ENCODE data around the gene RNU1-1.
"Not testable (repeated sequence)": the region's sequence is repeated elsewhere in the genome, so short reads cannot be mapped to it uniquely, and the experiment has no call there.

RNU1-1 gene

DNA sequence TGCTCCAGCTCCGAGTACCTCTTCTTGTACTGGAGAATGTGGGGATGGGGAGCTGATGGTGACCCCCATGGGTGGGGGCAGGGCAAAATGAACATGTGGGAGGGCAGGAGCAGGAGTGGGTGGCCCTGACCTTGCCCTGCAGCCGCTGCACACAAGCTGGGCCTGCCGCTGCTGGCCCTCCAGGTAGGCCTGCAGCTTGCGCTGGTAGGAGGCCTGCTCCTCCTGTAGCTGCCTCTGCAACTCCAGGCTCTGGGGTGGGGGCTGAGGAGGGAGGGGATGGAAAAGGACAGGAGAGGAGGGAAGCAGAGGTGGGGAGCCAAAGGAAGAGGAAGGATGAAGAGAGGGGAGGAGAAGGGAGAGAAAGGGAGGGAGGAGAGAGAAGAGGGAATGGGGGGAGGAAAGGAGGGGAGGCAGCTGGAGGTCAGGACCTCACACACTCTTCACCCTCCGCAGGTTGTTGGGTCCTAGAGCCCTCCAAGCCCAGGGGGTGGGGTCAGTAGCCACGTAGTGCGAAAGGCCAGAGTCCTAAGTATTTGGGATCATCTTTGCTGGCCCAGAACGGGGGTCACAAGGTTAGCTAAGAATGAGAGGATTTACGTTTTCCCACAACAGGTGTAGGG is 22.9 kb downstream of the RNU1-1 start:
- no peak for DNase-seq

DNA sequence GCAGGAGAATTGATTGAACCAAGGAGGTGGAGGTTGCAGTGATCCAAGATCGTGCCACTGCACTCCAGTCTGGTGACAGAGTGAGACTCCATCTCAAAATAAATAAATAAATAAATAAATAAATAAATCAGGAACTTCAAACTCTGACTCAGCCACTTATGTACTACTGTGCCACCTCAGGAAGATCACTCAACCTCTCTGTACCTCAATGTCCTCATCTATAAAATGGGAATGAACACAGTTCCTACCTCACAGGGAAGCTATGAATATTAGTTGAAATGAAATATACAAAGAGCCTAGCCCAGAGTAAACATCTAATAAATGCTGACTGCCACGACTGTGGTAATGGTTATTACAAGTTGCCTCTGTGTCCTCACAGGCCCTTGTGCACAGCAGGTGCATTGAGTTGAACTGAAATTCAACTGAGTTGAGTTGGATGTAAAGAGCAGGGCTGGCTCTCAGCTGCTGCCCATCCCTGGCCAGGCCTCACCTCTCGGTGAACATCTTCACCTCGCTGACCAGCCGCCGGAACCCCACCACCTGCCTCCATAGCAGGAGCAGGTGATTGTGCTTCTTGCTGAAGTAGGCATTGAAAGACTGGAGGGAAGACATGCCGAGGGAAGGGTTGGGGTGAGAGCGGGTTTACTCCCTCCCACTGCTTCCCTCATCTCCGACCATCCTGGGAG is 24.7 kb downstream of the RNU1-1 start:
- DNase-seq, result not testable (repeated sequence)

DNA sequence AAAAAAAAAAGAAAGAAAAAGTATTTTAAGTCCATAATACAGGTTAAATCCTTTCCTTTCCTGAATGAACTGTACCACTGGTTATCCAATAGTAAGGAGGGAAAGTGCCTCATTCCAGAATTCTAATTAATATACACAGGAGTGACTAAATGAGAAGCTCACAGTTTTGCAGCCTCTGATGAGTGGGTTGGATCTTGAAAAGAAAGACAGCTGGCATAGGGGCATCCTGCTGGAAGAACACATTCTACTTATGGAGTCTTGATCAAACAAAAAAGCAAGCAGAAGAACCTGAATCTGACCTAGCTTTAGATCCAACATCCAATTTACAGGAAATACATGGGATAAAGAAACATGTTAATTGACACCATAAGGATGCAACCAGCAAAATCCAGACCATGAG is 27.1 kb downstream of the RNU1-1 start:
- DNase-seq, result not testable (repeated sequence)

DNA sequence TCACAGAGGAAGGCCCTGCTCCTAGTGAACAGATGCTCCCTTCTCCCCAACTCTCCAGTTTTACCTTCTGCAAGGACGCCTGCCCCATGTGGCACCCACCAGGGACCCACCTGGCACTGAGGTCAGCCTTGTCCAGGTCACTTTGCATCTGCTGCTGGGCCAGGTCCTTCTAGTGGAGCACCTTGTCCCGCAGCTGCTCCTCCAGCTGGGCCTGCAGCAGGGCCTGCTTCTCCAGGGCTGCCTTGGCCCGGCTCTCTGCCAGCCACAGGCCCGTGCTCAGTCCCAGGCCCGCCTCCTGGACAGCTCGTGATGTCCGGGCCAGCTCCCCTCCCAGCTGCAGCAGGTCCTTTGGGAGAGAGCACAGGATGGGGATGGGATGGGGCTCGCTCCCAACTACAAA is 27.8 kb downstream of the RNU1-1 start:
- DNase-seq, result not testable (repeated sequence)

DNA sequence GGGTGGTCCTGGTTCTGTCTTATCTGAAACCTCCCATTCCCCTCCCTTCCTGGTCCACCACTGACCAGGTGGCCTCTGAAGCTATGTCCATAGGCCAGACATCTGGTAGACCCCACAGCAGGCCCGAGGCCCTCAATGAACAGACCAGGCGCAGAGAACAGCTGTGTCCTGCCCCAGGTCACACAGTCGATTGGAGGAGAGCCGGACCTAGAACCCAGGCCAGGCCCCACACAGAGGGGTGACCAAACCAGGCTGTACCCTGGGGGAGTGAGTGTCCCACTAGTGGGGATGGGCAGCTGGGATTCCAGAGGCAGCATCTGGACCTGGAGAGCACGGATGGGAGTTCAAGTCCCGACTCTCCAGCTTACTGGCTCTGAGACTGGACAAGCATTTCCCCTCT is 29.2 kb downstream of the RNU1-1 start:
- DNase-seq, result no peak

DNA sequence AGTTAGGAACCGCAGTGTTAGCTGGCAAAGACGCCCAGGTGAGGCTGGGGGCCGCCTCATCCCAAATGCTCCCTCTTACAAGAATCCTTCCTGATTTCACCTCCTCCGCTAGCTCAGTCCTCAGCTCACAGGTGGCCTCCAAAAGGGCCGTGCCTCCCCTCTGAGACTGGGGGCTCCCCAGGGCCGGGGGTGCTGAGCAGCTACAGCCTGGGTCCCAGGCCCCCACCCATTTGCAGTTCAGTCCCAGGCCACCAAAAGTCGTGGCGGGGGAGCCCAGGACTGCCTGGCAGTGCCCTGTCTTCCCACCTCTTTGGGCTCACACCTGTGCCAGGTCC is 29.6 kb downstream of the RNU1-1 start:
- DNase-seq, result no peak

DNA sequence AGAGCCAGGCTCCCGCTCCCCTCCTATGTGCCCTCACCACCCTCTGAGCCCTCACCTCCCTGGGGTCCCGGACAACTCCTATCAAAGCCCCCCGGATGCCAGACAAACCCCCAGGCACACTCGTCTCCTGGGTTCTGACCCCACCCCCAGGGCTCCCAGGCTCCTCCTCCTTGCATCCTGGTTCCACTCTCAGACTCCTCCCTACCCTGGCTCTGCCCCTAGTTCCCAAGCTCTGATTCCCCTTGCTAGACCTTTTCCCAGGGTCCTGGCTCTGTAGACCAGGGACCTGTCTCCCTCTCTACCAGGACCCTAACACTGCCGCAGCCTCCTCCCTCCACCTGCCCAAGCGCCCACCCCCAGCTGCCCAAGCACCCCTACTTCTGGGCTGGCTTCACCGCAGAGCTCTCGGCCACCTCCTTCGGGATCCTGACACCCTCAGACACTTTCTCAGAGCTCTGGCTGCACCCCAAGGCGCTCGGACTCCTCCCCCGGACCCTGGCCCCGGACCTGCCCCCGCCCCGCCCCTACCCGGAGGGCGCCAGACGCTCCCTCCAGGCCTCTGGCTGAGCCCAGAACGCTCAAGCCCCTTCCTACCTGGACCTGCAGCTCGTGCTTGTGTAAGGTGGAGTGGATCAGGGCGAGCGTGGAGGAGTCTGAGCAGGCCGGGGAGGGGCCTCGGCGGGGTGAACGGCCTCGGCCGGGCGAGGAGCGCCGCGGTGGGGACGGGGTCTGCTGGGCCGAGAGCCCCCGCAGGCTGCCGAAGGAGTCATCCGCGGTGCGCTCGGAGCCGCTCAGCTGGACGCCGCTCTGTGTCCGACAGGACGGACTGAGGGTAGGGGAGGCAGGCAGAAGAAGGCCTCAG is 30.2 kb downstream of the RNU1-1 start:
- not testable (repeated sequence) for DNase-seq

DNA sequence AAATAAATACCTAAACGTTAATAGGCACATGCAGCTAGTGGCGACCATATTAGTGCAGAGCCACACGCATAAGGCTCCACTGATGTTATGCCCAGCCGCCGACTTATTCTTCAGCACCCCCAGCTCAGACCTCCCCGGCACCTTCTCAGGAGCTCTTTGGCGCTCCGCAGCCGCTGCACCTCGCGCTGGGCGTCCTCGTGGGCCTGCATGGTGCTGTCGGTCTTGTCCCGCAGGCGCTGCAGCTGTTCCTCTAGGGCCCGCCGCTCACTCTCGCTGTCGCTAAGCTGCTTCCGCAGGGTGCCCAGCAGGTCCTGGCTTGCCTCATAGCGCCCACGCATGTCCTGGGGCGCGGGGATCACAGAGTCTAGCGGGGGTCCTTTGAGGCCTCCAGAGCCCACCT is 30.9 kb downstream of the RNU1-1 start:
- not testable (repeated sequence) for DNase-seq

DNA sequence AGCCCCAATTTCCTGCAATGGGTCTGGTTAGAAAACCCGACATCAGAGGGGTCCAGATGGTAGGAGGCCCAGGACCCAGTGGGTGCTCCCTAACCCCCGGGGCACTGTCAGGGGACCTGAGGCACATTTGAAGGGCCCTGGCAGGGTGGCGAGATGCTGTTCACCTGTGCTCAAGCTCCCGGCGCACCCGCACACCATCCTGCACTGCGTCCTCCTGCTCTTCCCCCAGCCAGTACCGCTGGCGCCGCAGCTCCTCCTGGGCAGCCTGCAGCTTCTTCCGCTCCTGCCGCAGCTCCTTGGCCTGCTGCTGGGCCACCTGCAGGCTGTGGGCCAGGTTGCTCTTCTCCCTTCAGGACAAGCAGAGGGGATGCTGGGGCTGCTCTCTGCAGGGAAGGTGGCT is 36.0 kb downstream of the RNU1-1 start:
- DNase-seq, result no peak

DNA sequence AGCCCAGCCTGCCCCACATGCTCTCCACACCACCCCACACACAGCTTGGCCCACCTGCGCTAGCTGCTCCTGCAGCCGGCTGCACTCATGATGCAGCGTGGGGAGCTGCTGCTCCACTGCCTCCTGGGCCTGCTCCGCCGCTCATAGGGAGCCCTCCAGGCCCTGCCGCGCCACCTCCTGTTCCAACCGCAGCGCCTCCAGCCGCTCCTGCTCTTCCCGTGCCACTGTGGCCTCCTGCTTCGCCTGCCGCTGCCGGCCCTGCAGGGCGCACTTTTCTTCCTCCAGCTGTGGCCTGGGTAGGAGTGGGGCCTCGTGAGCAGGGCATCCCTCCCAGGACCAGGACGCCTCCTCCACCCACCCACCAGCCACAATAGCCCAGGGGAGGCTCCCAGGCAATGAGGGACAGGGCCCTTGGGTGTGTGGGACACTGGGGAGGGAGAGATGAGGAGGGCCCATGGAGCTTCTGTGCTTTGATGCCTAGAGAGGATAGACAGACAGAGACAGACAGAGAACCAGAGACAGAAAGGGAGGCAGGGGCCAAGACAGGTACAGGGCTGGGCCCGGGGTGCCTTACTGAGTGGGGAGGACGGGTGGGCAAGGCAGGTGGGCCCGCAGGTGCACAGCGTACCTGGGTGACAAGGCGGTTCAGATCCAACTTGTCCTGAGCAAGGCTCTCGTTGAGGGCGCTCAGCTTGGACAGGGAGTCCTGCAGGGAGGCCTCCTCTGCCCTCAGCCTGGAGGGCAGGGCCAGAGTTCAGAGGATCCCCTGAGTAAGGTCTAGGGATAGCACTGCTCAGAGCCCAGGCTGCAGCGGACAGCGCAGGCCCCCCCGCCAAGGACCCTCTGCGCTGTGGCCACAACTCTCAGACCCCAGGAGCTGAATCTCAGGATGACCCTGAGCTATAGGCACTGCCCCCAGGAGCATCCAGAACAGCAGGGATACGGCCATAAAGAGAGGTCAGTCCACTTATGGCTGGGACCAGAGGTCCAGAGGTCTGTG is 38.0 kb downstream of the RNU1-1 start:
- not testable (repeated sequence) for DNase-seq

DNA sequence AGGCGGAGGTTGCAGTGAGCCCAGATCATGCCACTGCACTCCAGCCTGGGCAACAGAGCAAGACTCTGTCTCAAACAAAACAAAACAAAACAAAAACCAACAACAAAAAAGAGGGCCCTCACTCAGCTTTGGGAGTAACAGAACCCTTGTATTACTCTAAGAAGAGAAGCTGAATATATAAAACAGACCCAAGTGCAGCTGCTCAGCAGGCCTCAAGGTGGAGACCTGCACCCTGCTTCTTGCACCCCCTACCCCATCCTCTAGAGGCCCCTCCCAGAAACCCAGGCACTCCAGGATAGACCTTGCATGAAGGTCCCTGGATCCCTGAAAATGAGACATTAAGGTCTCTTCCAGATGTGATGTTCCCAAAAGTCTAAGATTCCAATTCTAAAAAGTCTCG is 39.2 kb downstream of the RNU1-1 start:
- DNase-seq, result not testable (repeated sequence)

DNA sequence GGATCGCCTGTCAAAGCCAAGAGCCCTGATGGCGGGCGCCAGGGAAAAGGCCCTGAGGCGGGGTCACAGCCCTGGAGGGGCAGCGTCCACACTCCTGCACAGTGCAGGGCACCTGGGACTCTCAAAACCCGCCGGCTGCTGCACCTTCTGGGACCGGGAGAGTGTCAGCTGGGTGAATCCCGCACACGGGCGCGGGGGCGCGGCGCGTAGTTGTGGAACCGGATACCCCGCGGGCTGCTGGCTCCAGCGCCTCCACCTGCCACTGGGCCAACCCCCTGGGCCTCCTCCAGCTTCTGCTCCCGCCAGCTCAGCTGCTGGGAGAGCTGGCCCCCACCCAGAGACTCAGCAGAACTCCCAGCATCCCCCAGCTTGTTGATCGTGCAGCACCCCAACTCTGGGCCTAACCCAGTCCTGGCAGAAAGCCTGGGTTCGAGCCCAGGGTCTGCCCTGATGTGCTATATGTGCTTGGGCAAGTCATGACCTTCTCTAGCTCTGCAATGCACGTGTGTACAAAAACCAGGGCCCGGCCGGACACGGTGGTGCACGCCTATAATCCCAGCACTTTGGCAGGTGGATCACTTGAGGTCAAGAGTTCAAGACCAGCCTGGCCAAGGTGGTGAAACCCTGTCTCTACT is 39.8 kb downstream of the RNU1-1 start:
- DNase-seq, result no peak

DNA sequence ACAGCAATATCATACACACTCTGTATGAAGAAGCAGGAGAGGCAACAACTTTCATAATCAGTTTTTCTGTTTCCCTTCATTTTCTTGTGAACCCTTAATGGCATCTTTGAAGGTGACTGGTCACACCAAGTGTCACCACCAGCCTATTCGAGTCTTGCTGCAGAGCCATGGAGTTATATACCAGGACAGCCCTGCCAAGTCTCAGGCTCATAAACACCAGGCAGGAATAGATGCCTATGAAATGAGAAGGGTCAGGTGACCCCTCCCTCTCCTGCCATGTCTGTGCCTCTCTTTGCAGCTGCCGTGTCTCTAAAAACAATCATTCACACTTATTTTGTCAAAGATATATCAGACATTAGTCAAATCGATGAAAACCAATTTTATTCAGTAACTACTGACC is 45.5 kb downstream of the RNU1-1 start:
- no peak for DNase-seq

DNA sequence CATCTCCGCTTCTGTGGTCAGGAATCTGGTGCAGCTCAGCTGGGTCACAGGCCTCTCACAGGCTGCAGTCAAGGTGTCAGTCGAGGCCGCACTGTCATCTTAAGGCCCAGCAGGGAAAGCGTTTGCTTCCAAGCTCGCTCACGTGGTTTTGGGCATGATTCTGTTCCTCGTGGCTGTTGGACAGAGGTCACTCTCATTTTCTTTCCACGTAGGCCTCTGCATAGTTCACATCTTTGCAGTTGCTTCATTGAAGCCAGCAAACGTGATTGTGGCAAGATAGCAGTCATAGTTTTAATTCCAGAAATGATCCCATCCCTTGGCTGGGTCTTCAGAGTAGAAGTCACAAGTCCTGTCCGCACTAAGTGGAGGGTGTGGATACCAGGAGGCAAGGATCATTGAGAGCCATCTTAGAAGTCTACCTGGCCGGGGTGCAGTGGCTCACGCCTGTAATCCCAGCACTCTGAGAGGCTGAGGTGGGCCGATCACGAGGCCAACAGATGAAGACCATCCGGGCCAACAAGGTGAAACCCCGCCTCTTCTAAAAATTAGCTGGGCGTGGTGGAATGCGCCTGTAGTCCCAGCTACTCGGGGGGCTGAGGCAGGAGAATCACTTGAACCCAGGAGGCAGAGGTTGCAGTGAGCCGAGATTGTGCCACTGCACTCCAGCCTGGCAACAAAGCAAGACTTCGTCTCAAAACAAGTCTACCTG is 49.0 kb downstream of the RNU1-1 start:
- DNase-seq, result no peak
